HepG2 (cell line): ENCODE measurements around the gene PBOV1. TPM values are rescaled to one million over a fixed set of nuclear protein-coding genes. Genes with fewer than 3 reads are reported as not detected.
A peak's percentile ranks its signal among the peaks of the same experiment; 100 is the strongest.

Experiments used
- AFF4 ChIP-seq: sonication (generic); formaldehyde crosslinking; IDR thresholded peaks from 2 replicates; pipeline ENCODE4 v1.4.0; 2020; ENCODE audit warnings: missing genetic modification reagents
- CENPT ChIP-seq: sonication (generic); formaldehyde crosslinking; IDR thresholded peaks from 2 replicates; pipeline ENCODE4 v1.8.0; 2022; ENCODE audit warnings: low read depth, mild to moderate bottlenecking, moderate library complexity, missing genetic modification reagents
- EHMT2 ChIP-seq: fragments of 200-600 bp; sonication (generic); IDR thresholded peaks from 2 replicates; pipeline ENCODE4 v1.7.0; 2017; ENCODE audit warnings: antibody characterized with exemption, low read depth, low read length, borderline replicate concordance
- PCBP2 ChIP-seq: fragments of 200-400 bp; formaldehyde crosslinking; optimal IDR thresholded peaks from 2 replicates; pipeline ENCODE3; 2018; ENCODE audit warnings: low read length, low read depth; ENCODE audit not compliant: poor library complexity, severe bottlenecking
- STAG1 ChIP-seq: sonication (generic); formaldehyde crosslinking; IDR thresholded peaks from 2 replicates; pipeline ENCODE4 v1.4.0; 2020; ENCODE audit warnings: missing genetic modification reagents
- TRIM24 ChIP-seq: sonication (generic); formaldehyde crosslinking; IDR thresholded peaks from 2 replicates; pipeline ENCODE4 v1.8.0; 2022; ENCODE audit warnings: mild to moderate bottlenecking, missing genetic modification reagents
- ZFY ChIP-seq: sonication (generic); formaldehyde crosslinking; IDR thresholded peaks from 2 replicates; pipeline ENCODE4 v1.4.0; 2020; ENCODE audit warnings: missing genetic modification reagents
- ZNF260 ChIP-seq: sonication (generic); formaldehyde crosslinking; IDR thresholded peaks from 2 replicates; pipeline ENCODE4 v1.4.0; 2020; ENCODE audit warnings: missing genetic modification reagents, low read depth, mild to moderate bottlenecking, borderline replicate concordance
- ZNF34 ChIP-seq: sonication (generic); formaldehyde crosslinking; IDR thresholded peaks from 2 replicates; pipeline ENCODE4 v1.4.0; 2020; ENCODE audit warnings: mild to moderate bottlenecking, missing genetic modification reagents, borderline replicate concordance
- ZNF546 ChIP-seq: sonication (generic); formaldehyde crosslinking; conservative IDR thresholded peaks from 2 replicates; pipeline ENCODE4 v1.8.1; 2023; ENCODE audit warnings: mild to moderate bottlenecking, missing genetic modification reagents
- polyA plus RNA-seq, 8 experiments: library from polyadenylated mRNA; depleted of rRNA in 3 of 8; stranded (reverse) in 7 of 8; unstranded in 1 of 8; fragments of >200 nt; fragmentation: Illumina TruSeq in 4 of 8; extraction: Trizol in 4 of 8; gene quantifications; 2 replicates each; pipeline versions ENCODE4 v1.2.1 to v1.2.3, GENCODE V29; 2011 to 2016; ENCODE audit warnings: low read depth in 4 of 8, missing spikeins in 1 of 8, mixed read lengths in 1 of 8; ENCODE audit not compliant: insufficient read depth in 1 of 8
- total RNA-seq, 5 experiments: library from RNA; depleted of rRNA; stranded (reverse); fragments of >200 nt; fragmentation: Illumina TruSeq; extraction: Trizol; gene quantifications; 2 replicates each; pipeline ENCODE4 v1.2.3, GENCODE V29; 2016; ENCODE audit warnings: low read depth in 1 of 5
- TF ChIP-seq, protein P1 (sequence below): sonication (generic); formaldehyde crosslinking; IDR thresholded peaks from 2 replicates; pipeline ENCODE4 v1.8.0; 2022; ENCODE audit warnings: missing genetic modification reagents, mild to moderate bottlenecking, borderline replicate concordance
- TF ChIP-seq, protein P2 (sequence below): sonication (generic); formaldehyde crosslinking; conservative IDR thresholded peaks from 2 replicates; pipeline ENCODE4 v1.4.0; 2020; ENCODE audit warnings: mild to moderate bottlenecking, missing genetic modification reagents, moderate library complexity

PBOV1 gene
- total and polyA plus RNA-seq, 2 of the 13 experiments (the other 11 are each of a cell fraction or from before 2014, with no cell fraction given): not detected

DNA sequence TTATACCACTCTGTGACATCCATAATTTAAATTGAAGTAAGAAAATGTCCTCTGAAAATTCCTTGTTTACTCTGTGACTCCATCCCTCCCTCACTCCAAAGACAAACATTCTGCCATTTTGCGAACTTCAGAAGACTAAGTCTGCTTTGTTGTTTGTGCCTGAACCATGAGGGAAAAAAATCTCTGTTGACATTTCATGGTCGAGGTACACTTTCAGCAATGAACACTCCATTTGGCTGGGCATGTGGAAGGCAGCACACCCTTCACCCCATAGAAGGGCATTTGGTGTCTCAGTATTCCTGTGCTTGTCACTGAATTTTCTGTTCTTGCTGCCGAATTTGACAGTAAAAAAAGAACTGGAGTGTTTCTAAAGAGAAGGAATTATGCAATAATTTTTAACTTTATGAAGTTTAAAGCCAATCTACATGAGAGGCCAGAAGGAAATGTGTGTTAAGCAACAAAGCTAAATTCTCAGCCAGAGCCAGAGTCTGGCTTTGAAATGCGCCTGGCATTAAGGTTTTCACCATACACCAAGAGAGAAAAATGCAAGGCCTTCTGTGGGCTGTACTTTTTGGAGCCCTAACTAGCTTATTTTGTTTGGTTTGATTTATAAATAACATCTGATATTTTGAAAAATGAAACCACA is 4.7 kb upstream of the PBOV1 start (continued):
- TF ChIP-seq, protein P1, sequence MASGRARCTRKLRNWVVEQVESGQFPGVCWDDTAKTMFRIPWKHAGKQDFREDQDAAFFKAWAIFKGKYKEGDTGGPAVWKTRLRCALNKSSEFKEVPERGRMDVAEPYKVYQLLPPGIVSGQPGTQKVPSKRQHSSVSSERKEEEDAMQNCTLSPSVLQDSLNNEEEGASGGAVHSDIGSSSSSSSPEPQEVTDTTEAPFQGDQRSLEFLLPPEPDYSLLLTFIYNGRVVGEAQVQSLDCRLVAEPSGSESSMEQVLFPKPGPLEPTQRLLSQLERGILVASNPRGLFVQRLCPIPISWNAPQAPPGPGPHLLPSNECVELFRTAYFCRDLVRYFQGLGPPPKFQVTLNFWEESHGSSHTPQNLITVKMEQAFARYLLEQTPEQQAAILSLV (CRISPR knock-in tag): peak; percentile 45; the same call in 1 of the 2 replicates
- peak; percentile 29; the same call in 1 of the 2 replicates for TF ChIP-seq ZFY (CRISPR knock-in tag)
- TF ChIP-seq, protein P2, sequence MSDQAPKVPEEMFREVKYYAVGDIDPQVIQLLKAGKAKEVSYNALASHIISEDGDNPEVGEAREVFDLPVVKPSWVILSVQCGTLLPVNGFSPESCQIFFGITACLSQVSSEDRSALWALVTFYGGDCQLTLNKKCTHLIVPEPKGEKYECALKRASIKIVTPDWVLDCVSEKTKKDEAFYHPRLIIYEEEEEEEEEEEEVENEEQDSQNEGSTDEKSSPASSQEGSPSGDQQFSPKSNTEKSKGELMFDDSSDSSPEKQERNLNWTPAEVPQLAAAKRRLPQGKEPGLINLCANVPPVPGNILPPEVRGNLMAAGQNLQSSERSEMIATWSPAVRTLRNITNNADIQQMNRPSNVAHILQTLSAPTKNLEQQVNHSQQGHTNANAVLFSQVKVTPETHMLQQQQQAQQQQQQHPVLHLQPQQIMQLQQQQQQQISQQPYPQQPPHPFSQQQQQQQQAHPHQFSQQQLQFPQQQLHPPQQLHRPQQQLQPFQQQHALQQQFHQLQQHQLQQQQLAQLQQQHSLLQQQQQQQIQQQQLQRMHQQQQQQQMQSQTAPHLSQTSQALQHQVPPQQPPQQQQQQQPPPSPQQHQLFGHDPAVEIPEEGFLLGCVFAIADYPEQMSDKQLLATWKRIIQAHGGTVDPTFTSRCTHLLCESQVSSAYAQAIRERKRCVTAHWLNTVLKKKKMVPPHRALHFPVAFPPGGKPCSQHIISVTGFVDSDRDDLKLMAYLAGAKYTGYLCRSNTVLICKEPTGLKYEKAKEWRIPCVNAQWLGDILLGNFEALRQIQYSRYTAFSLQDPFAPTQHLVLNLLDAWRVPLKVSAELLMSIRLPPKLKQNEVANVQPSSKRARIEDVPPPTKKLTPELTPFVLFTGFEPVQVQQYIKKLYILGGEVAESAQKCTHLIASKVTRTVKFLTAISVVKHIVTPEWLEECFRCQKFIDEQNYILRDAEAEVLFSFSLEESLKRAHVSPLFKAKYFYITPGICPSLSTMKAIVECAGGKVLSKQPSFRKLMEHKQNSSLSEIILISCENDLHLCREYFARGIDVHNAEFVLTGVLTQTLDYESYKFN (CRISPR knock-in tag): peak; percentile 94
- TF ChIP-seq CENPT (CRISPR knock-in tag): no peak
- TF ChIP-seq ZNF260 (CRISPR knock-in tag): no peak
- TF ChIP-seq TRIM24 (CRISPR knock-in tag): peak; percentile 72; the same call in 1 of the 2 replicates
- TF ChIP-seq STAG1: no peak
- no peak for TF ChIP-seq AFF4 (CRISPR knock-in tag)
- no peak for TF ChIP-seq ZNF546 (CRISPR knock-in tag)
- no peak for TF ChIP-seq ZNF34
- no peak for TF ChIP-seq PCBP2
- peak; percentile 92; the same call in 1 of the 2 replicates for TF ChIP-seq EHMT2
